A172 (cell line): ENCODE data around the gene SHOX. TPM values are rescaled to one million over a fixed set of nuclear protein-coding genes. Genes with fewer than 3 reads are reported as not detected.

ENCODE experiments used
- total RNA-seq: library from RNA; depleted of rRNA; stranded (reverse); fragments of >200 nt; shearing (Covaris generic); gene quantifications from 2 replicates; pipeline ENCODE4 v1.2.3, GENCODE V29; 2014; rRNA removed

SHOX gene
- total RNA-seq, 1 experiment from 2014 or later: not detected

Other genes starting within 250 kb of the SHOX start
- gene PPP2R3B, start 243.9 kb upstream of the SHOX start, total RNA-seq: 28.7 and 30.4 TPM in 2 replicates